GM10248 (cell line): ENCODE measurements around the gene GRAMD1B.
"Not testable (repeated sequence)": the region's sequence is repeated elsewhere in the genome, so short reads cannot be mapped to it uniquely, and the experiment has no call there.

Experiments
- CTCF ChIA-PET: fragments of 300-600 bp; sonication (Branson Sonifier 250); formaldehyde crosslinking; extraction: SDS; loops from one replicate; lab custom pipeline; 2021; ENCODE audit warnings: antibody characterized with exemption; lab: Yijun Ruan, JAX
- POLR2A ChIA-PET: fragments of 350-650 bp; sonication (Branson Sonifier 250); formaldehyde crosslinking; extraction: SDS; loops from one replicate; lab custom pipeline; 2020; ENCODE audit warnings: antibody characterized with exemption; lab: Yijun Ruan, JAX
- DNase-seq: peaks from one replicate; pipeline ENCODE4 v3.0.0; 2012; ENCODE audit errors: extremely low spot score
- CTCF ChIP-seq: IDR thresholded peaks from 2 replicates; pipeline ENCODE4 v1.5.1; 2012; ENCODE audit warnings: mild to moderate bottlenecking, low read depth; ENCODE audit errors: extremely low read depth, missing control alignments, control extremely low read depth

Gene GRAMD1B

GRCh38 chr11:123457187-123457770 lies 27.2 kb downstream of the GRAMD1B start:
- ChIA-PET POLR2A (no interaction called here), CTCF (interaction anchor here (1.5 kb wide), 1 partner anchor 49 kb away, joined by 3 read pairs; no protein-coding TSS in a partner anchor)
- DNase-seq = no peak
- TF ChIP-seq CTCF = no peak

DNA sequence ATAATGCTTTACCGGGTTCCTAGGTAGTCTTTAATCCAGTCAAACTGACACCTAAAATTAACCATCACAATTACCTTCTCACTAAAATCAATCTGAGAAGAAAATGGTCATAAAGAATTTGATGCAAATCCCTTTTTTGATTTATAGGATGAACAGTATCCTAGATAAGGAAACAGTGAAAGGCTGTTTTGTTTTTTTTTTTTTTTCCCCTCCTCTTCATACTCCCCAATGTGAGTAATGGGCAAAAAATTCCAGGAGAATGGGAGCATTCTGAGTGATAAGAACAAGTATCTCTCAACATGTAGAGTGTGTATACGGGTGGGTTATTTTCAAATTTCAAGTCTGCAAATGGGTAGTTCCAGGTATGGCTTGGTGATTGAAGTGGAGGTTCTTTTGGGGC lies 28.4 kb downstream of the GRAMD1B start:
- CTCF ChIA-PET = no interaction called here
- DNase-seq = no peak
- POLR2A ChIA-PET = no interaction called here
- TF ChIP-seq CTCF = no peak

- DNase-seq = no peak
- ChIA-PET POLR2A (no interaction called here), CTCF (interaction anchor here (1.0 to 2.4 kb wide), 5 partner anchors 19 to 53 kb away, joined by 3 to 8 read pairs (median 3); no protein-coding TSS in a partner anchor)
- no peak for TF ChIP-seq CTCF
These were observed 30.1 kb downstream of the GRAMD1B start for GRCh38 chr11:123460012-123460700.

- POLR2A ChIA-PET = no interaction called here
- CTCF ChIA-PET = interaction anchor here (1.0 to 2.4 kb wide), 4 partner anchors 11 to 54 kb away, joined by 3 to 8 read pairs (median 5); no protein-coding TSS in a partner anchor
- TF ChIP-seq CTCF = no peak
- no peak for DNase-seq
These were observed 31.1 kb downstream of the GRAMD1B start for GRCh38 chr11:123461164-123461563.

- DNase-seq, POLR2A ChIA-PET: not testable (repeated sequence)
- CTCF ChIA-PET = interaction anchor here (1.2 to 3.6 kb wide), 4 partner anchors 13 to 50 kb away, joined by 3 to 14 read pairs (median 6); no protein-coding TSS in a partner anchor
These were observed 35.6 kb downstream of the GRAMD1B start for GRCh38 chr11:123465667-123466066.

DNA sequence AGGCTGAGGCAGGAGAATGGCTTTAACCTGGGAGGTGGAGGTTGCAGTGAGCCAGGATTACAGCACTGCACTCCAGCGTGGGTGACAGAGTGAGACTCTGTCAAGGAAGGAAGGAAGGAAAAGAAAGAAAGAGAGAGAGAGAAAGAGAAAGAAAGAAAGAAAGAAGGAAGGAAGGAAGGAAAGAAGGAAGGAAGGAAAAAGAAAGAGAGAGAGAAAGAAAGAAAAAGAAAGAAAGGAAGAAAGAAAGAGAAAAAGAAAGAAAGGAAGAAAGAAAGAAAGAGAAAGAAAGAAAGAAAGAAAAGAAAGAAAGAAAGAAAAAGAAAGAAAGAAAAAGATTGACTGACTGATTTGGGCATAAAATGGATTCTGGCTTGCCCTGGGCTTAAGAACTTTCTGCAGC lies 36.1 kb downstream of the GRAMD1B start:
- POLR2A ChIA-PET, DNase-seq: not testable (repeated sequence)
- CTCF ChIA-PET = interaction anchor here (0.7 to 3.6 kb wide), 5 partner anchors 10 to 205 kb away, joined by 3 to 14 read pairs (median 4); no protein-coding TSS in a partner anchor

DNA sequence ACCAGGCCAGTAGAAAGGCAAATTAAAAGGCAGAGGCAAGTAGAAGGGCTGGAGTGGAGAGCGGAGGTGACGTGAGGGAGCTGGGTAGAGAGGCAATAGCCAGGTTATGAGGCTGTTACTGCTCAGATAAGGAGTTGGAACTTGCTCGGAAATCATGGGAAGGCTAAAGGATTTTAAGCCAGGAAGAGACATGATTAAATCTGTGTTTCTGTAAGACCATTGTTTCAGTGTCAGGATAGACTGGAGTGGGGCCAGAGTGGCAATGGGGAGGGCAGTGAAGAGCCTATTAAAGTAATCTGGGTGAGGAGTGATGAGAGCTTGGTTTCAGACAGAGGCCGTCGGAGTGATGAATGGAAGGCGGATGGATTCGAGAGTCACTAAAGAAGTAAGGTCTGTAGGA lies 39.0 kb downstream of the GRAMD1B start:
- ChIA-PET CTCF (interaction anchor here (1.4 to 3.0 kb wide), 3 partner anchors 11 to 174 kb away, joined by 4 to 18 read pairs (median 5); no protein-coding TSS in a partner anchor), POLR2A (no interaction called here)
- no peak for TF ChIP-seq CTCF
- DNase-seq = no peak
